HCT116 (cell line): ENCODE results near the gene ZNF169. TPM values are rescaled to one million over a fixed set of nuclear protein-coding genes. Genes with fewer than 3 reads are reported as not detected.

Source experiments
- ATAC-seq: fragments of 200-7000 bp; cut with Tn5 transposase; 2 replicates; pipeline ENCODE4 v1.9.1; 2020; ENCODE audit warnings: mild to moderate bottlenecking, moderate library complexity
- BruUV-seq: library from RNA; stranded (reverse); fragments of 400-500 nt; replicated peaks from 2 replicates; lab custom pipeline; 2021; lab: Mats Ljungman, UMichigan
- CTCF ChIA-PET: fragments of 300-600 bp; sonication (Branson Sonifier 250); formaldehyde crosslinking; loops from one replicate; lab custom pipeline; 2021; ENCODE audit warnings: antibody characterized with exemption; lab: Charles Lee
- POLR2A ChIA-PET: fragments of 300-600, 350-600 bp; sonication (Branson Sonifier 250); formaldehyde crosslinking; loops from one replicate; lab custom pipeline; 2021; ENCODE audit warnings: antibody characterized with exemption; lab: Charles Lee
- RAD21 ChIA-PET, 2 experiments: fragments of 300-600 bp; sonication (Branson Sonifier 250); formaldehyde crosslinking; loops; one replicate each; lab custom pipeline; 2023; ENCODE audit warnings: low total read pairs in 2 of 2; ENCODE audit not compliant: uncharacterized antibody in 2 of 2, unreplicated experiment in 2 of 2, low non-redundant PET in 1 of 2; lab: Charles Lee
- DNase-seq: peaks from one replicate; pipeline ENCODE4 v3.0.0-alpha.2; 2010; ENCODE audit warnings: low read depth, low spot score
- H2AFZ ChIP-seq: fragments of 200-600 bp; shearing (Covaris generic), sonication (generic); 2 replicates; pipeline ENCODE4 v1.6.1; 2017; ENCODE audit warnings: low read depth, mixed run types, mixed read lengths, antibody characterized with exemption, low read length; ENCODE audit not compliant: poor library complexity, severe bottlenecking
- H3K27ac ChIP-seq: 2 replicates; pipeline ENCODE4 v1.5.1; 2012; ENCODE audit warnings: low read depth, low read length
- H3K27me3 ChIP-seq: fragments of 200-600 bp; sonication (generic); 2 replicates; pipeline ENCODE4 v1.6.1; 2016; ENCODE audit warnings: mixed run types, low read length, mixed read lengths; ENCODE audit not compliant: insufficient read depth
- H3K36me3 ChIP-seq, 2 experiments: fragments of 200-500 bp in 1 of 2; fragments of 200-600 bp in 1 of 2; sonication (Bioruptor generic) in 1 of 2; sonication (generic) in 1 of 2; 2 replicates each; pipeline versions ENCODE4 v1.5.1 to v1.6.1; 2014 to 2016; ENCODE audit warnings: low read length in 2 of 2, inconsistent platforms in 1 of 2, mixed read lengths in 1 of 2, mixed run types in 1 of 2; ENCODE audit not compliant: insufficient read depth in 2 of 2, control insufficient read depth in 1 of 2
- H3K4me1 ChIP-seq, 2 experiments: fragments of 200-600 bp in 1 of 2; sonication (generic) in 1 of 2; 2 replicates each; pipeline versions ENCODE4 v1.5.1 to v1.6.1; 2012 to 2017; ENCODE audit warnings: low read length in 2 of 2, inconsistent platforms in 1 of 2, mild to moderate bottlenecking in 1 of 2, mixed read lengths in 1 of 2, mixed run types in 1 of 2, moderate library complexity in 1 of 2; ENCODE audit not compliant: insufficient read depth in 2 of 2, control insufficient read depth in 1 of 2
- H3K4me2 ChIP-seq: fragments of 200-600 bp; sonication (generic); 2 replicates; pipeline ENCODE4 v1.6.1; 2017; ENCODE audit warnings: mixed run types, low read length, mixed read lengths
- H3K4me3 ChIP-seq, 2 experiments: fragments of 200-600 bp in 1 of 2; sonication (generic) in 1 of 2; replicated peaks in 1 of 2; 2 replicates each; pipeline ENCODE4 v1.5.1; 2011 to 2016; ENCODE audit warnings: low read length in 2 of 2, control low read depth in 1 of 2, low read depth in 1 of 2, mild to moderate bottlenecking in 1 of 2, mixed read lengths in 1 of 2, mixed run types in 1 of 2
- H3K79me2 ChIP-seq: fragments of 200-600 bp; sonication (generic); 2 replicates; pipeline ENCODE4 v1.6.1; 2017; ENCODE audit warnings: mild to moderate bottlenecking, mixed run types, low read length, moderate library complexity, mixed read lengths; ENCODE audit not compliant: insufficient read depth
- H3K9ac ChIP-seq: fragments of 200-600 bp; sonication (generic); 2 replicates; pipeline ENCODE4 v1.6.1; 2016; ENCODE audit warnings: low read length, mixed read lengths
- H3K9me2 ChIP-seq: fragments of 200-600 bp; sonication (generic), shearing (Covaris generic); 2 replicates; pipeline ENCODE4 v1.6.1; 2017; ENCODE audit warnings: mixed run types, mild to moderate bottlenecking, moderate library complexity; ENCODE audit not compliant: insufficient read depth
- H3K9me3 ChIP-seq, 2 experiments: fragments of 200-500 bp in 1 of 2; fragments of 200-600 bp in 1 of 2; sonication (Bioruptor generic) in 1 of 2; sonication (generic) in 1 of 2; 2 replicates each; pipeline ENCODE4 v1.6.1; 2014 to 2017; ENCODE audit warnings: low read length in 2 of 2, mixed read lengths in 2 of 2, inconsistent platforms in 1 of 2, low read depth in 1 of 2, mild to moderate bottlenecking in 1 of 2, mixed run types in 1 of 2, moderate library complexity in 1 of 2; ENCODE audit not compliant: control insufficient read depth in 1 of 2, insufficient read depth in 1 of 2
- H4K20me1 ChIP-seq: fragments of 200-600 bp; sonication (generic), shearing (Covaris generic); 2 replicates; pipeline ENCODE4 v1.6.1; 2017; ENCODE audit warnings: mixed run types, mild to moderate bottlenecking, moderate library complexity; ENCODE audit not compliant: insufficient read depth
- ATF3 ChIP-seq: IDR thresholded peaks from 2 replicates; pipeline ENCODE4 v1.6.1; 2012
- EGR1 ChIP-seq: IDR thresholded peaks from 2 replicates; pipeline ENCODE4 v1.6.1; 2012; ENCODE audit warnings: low read depth
- FOSL1 ChIP-seq: IDR thresholded peaks from 2 replicates; pipeline ENCODE4 v1.6.1; 2012; ENCODE audit warnings: low read depth
- JUND ChIP-seq: IDR thresholded peaks from 2 replicates; pipeline ENCODE4 v1.6.1; 2012
- MAX ChIP-seq: IDR thresholded peaks from 2 replicates; pipeline ENCODE4 v1.6.1; 2012
- RAD21 ChIP-seq: IDR thresholded peaks from 2 replicates; pipeline ENCODE4 v1.6.1; 2012; ENCODE audit warnings: low read depth, mild to moderate bottlenecking
- REST ChIP-seq: IDR thresholded peaks from 2 replicates; pipeline ENCODE4 v1.6.1; 2012; ENCODE audit warnings: low read depth
- SIN3A ChIP-seq: IDR thresholded peaks from 2 replicates; pipeline ENCODE4 v1.6.1; 2012; ENCODE audit warnings: low read depth
- SRF ChIP-seq: IDR thresholded peaks from 2 replicates; pipeline ENCODE4 v1.6.1; 2012; ENCODE audit warnings: low read depth
- ZFX ChIP-seq: fragments of 450-650 bp; IDR thresholded peaks from 2 replicates; pipeline ENCODE4 v1.6.1; 2017
- intact Hi-C: fragments of 100-400 bp; cut with micrococcal nuclease; formaldehyde crosslinking; loops from 2 replicates; pipeline ENCODE4 v1.10.0; 2022
- total RNA-seq: library from RNA; stranded (reverse); gene quantifications from one replicate; pipeline ENCODE4 v1.2.1, GENCODE V29; 2021; ENCODE audit not compliant: unreplicated experiment

The ZNF169 gene
- total RNA-seq, 1 experiment from 2014 or later = 5.4 TPM

- TF ChIP-seq REST = no peak
- no peak for TF ChIP-seq EGR1
- no peak for TF ChIP-seq JUND
- no peak for TF ChIP-seq ATF3
- TF ChIP-seq FOSL1 = no peak
- no peak for TF ChIP-seq SRF
- no peak for TF ChIP-seq RAD21
- TF ChIP-seq SIN3A = no peak
These were observed 13.4 kb upstream of the ZNF169 start (continued) for GRCh38 chr9:94245651-94246050.

GRCh38 chr9:94250456-94250855 lies 8.6 kb upstream of the ZNF169 start:
- Histone ChIP-seq H4K20me1 (no peaks in the 10 kb centered on the region), H3K4me3 (no peak overlapping the region), H3K4me2 (no peak overlapping the region), H3K9me3 (no peaks in the 10 kb centered on the region), H3K27me3 (no peaks in the 10 kb centered on the region), H2AFZ (no peak overlapping the region), H3K79me2 (no peaks in the 10 kb centered on the region), H3K4me1 (no peaks in the 10 kb centered on the region), H3K27ac (no peak overlapping the region), H3K9ac (no peak overlapping the region), H3K9me2 (no peaks in the 10 kb centered on the region)
- intact Hi-C loops = no loop called here
- POLR2A ChIA-PET = no interaction called here
- RAD21 ChIA-PET = no interaction called here
- BruUV-seq = no TSS peak
- ATAC-seq = no peak
- CTCF ChIA-PET = no interaction called here
- DNase-seq = no peak
- TF ChIP-seq FOSL1 (no peak), JUND (no peak), ZFX (no peak), MAX (no peak), REST (no peak)
- TF ChIP-seq, all 23 proteins: peak for 0
- H3K36me3 ChIP-seq = no peaks in the 10 kb centered on the region
